Sciatic nerve (tissue), 2 donors: ENCODE results near the gene DDX28. TPM values are rescaled to one million over a fixed set of nuclear protein-coding genes. Genes with fewer than 3 reads are reported as not detected.
"Not testable (repeated sequence)": the region's sequence is repeated elsewhere in the genome, so short reads cannot be mapped to it uniquely, and the experiment has no call there.

Source experiments
- ATAC-seq: fragments of 200-7000 bp; cut with Tn5 transposase; one replicate; pipeline ENCODE4 v1.9.1; 2020; ENCODE audit warnings: mild to moderate bottlenecking, moderate library complexity
- DNase-seq: peaks from one replicate; pipeline ENCODE4 v3.0.0-alpha.2; 2020; ENCODE audit warnings: low spot score
- intact Hi-C: fragments of 100-400 bp; cut with DNase I; formaldehyde crosslinking; loops from one replicate; pipeline ENCODE4 v1.14.2; 2022
- total RNA-seq: library from RNA; stranded (reverse); fragmentation: NEBNext Ultra II Directional; extraction: Animal tissue kit (Norgen Biotek cat#: 25700); gene quantifications from one replicate; pipeline ENCODE4 v1.2.1, GENCODE V29; 2021
- donor health status: DM: no; HTN: no; CAD: no.
- donor health status: DM: no; HTN: no; CAD: no.

Gene DDX28
- total RNA-seq, 1 donor from 2014 or later = 6.3 TPM

DNA sequence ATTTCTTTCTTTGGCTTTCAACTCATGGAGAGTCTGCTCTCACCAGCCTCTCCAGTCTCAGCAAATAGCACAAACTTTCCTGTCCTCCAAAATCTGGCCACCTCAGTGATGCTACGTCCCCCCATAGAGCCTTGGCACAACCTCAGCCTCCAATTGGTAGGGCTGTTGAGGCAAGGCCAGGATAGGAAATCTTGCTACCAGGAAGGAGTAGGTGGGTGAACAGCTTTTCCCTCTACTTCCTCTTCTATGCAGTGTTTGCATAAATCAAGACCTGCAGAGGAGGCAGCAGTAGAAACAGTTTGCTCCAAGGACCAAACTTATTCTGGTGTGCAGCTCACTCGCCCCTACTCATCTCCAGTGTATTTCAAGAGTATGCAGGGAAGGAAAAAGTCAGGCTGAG is 23.0 kb downstream of the DDX28 start:
- no peak for DNase-seq
- ATAC-seq = peak; percentile 60
- intact Hi-C loops = no loop called here

DNA sequence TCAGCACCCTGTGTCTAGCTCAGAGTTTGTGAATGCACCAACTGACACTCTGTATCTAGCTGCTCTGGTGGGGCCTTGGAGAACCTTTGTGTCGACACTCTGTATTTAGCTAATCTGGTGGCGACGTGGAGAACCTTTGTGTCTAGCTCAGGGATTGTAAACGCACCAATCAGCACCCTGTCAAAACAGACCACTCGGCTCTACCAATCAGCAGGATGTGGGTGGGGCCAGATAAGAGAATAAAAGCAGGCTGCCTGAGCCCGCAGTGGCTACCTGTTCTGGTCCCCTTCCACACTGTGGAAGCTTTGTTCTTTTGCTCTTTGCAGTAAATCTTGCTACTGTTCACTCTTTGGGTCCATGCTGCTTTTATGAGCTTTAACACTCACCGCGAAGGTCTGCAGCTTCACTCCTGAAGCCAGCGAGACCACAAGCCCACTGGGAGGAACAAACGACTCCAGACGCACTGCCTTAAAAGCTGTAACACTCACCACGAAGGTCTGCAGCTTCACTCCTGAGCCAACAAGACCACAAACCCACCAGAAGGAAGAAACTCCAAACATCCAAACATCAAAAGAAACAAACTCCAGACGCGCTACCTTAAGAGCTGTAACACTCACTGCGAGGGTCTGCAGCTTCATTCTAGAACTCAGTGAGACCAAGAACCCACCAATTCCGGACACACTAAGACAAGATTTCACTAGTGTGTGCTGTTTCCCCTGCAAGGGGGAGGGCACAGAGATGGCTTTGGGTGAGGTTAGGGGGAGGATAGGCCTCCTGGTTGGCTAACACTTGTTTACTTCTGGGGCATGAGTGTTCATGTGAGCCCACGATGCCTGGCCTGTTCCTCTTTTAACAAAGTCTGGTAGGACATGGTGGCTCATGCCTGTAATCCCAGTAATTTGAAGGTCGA is 24.0 kb downstream of the DDX28 start, which contains the start of gene DPEP2:
DPEP2 (minus strand) TSS at position 706 of the 910 bp plus-strand sequence. CDS start 6,272 bp downstream, outside the sequence.
- peak; percentile 80 for ATAC-seq
- DNase-seq, intact Hi-C loops: not testable (repeated sequence)

DNA sequence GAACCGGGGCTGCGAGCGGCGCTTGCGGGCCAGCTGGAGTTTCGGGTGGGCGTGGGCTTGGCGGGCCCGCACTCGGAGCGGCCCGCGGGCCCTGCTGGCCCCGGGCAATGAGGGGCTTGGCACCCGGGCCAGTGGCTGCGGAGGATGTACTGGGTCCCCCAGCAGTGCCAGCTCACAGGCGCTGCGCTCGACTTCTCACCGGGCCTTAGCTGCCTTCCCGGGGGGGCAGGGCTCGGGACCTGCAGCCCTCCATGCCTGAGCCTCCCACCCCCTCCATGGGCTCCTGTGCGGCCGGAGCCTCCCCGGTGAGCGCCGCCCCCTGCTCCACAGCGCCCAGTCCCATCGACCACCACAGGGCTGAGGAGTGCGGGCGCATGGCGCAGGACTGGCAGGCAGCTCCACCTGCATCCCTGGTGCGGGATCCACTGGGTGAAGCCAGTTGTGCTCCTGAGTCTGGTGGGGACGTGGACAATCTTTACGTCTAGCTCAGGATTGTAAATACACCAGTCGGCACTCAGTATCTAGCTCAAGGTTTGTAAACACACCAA is 24.7 kb downstream of the DDX28 start:
- ATAC-seq, intact Hi-C loops, DNase-seq: not testable (repeated sequence)

DNA sequence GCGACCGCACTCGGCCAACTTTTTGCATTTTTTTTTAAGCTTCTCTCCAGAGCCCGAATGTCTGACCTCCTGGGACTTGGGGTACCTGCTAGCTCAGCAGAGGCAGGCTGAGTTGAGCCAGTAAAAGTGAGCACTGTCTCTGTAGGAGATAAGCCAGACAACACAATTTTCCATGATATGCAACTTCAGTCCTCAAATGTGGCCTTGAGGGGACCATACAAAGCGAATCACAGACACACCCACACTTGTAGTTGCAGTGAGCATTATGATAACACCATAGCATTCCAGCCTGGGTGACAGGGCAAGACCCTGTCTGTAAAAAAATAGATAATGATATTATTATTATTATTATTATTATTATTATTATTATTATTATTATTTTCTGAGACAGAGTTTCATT is 26.4 kb downstream of the DDX28 start:
- intact Hi-C loops = no loop called here
- no peak for ATAC-seq
- DNase-seq = no peak

DNA sequence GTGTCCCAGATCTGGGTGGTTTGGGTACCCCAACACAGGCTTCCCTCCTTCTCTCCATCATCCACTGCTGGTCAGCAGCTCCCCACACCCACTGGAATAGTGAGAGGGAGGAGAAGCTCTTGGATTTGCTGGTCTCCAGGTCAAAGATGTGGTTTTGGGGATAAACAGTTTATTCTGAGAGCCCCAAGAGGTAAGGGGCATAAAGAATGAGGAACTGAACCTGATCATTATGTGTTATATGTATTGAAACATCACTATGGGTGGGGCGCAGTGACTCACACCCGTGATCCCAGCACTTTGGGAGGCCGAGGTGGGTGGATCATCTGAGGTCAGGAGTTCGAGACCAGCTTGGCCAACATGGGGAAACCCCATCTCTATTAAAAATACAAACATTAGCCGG is 27.6 kb downstream of the DDX28 start:
- no peak for ATAC-seq
- DNase-seq = no peak
- intact Hi-C loops = no loop called here

DNA sequence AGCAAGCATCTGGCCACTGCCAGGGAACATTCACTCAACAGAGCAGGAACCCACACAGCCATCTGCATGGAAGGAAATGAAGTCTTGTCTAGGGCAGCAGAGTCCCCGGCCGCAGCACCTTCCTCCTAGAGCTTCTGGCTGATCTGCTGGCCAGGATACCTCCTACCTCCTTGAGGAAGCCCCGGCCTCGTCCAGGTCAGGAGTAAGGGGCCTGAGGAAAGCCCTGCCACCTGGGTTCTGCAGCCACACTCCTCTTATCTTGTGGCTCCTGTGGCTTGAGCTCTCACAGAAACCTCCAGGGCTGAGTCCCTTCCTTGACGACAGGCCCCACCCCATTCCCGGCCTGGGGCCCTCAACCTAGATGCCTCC is 29.0 kb downstream of the DDX28 start:
- DNase-seq, intact Hi-C loops: not testable (repeated sequence)
- peak; percentile 31 for ATAC-seq

DNA sequence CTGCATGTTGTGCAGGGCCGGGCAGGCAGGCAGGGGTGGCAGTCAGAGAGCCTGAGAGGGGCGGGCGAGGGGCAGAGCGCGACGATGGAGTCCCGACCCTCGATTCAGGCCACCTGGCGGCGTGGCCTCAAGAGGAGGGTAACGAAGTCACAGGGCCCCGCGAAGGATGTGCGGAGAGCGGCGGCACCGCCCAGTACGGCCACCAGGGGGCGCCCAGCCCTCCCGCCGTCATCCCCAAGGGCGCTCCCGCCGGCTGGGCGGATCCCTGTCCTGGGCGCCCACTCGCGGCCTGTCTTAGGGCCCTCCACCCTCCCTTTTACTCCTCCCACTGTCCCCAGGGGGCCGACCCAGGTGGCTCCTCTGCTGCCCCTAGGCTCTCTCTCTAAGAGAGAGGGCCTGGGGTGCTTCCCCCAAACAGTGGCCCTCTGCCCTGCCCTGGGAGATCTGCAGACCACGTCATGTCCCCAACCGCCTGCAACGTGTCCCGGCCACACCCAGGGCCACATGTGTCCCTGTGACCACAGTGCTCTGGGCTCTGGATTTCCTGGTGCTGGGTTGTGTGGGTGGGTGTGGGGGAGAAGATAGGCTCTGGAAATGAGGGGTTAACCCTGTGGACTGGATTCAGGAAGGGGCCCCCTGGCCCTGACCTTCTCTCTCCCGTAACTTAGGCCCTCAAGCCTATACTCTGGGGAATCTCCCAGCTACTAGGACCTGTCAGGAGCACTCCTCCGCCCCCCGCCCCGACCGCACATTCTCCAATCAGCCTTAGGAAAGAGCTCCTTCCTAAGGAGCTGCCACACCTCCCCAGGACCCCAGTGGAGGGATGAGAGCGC is 29.6 kb downstream of the DDX28 start:
- DNase-seq (peak; percentile 86), ATAC-seq (peak; percentile 93)
- intact Hi-C loops = no loop called here

DNA sequence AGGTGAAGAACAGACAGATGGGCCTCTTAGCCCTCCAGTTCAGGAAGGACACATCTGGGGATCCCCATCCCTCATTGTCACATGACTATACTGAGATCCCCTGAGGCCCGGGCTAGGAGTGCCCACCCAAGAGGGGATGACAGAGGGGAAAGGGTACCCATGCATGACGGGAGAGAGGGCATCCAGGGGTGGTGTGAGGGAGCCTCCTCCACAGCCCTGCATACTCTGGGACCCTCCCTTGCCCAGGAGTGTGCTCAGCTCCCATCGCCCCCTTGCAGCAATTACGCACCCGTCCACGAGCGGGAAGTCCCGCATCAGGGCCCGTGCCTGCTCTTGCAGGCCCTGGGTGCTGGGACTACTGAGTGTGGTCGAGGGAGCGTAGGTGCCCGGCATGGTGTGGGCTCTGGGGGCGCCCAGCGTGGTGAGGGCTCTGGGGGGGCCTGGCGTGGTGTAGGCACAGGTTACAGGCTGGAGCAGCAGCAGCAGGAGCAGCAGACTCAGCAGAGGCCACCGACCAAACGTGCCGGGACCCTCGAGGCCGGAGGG is 30.3 kb downstream of the DDX28 start:
- ATAC-seq = peak; percentile 18
- intact Hi-C loops = no loop called here
- no peak for DNase-seq

DNA sequence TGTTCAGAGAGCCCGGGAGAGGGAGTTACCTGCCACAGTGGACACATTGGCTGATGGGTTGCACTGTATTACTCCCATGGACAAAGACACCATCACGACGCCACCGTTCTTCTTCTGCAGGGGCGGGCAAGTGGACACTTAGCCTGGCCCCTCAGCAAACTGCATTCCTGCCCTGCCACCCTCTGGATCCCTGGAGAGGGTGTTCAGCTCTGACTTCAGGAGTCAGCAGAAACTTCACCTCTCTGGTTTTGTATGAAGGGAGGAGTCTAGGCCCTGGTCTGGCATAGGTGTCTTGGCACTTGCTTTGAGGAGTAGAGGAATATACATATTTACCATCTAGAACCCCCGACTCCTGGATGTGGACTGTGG is 33.0 kb downstream of the DDX28 start:
- intact Hi-C loops = no loop called here
- DNase-seq (no peak), ATAC-seq (no peak)

DNA sequence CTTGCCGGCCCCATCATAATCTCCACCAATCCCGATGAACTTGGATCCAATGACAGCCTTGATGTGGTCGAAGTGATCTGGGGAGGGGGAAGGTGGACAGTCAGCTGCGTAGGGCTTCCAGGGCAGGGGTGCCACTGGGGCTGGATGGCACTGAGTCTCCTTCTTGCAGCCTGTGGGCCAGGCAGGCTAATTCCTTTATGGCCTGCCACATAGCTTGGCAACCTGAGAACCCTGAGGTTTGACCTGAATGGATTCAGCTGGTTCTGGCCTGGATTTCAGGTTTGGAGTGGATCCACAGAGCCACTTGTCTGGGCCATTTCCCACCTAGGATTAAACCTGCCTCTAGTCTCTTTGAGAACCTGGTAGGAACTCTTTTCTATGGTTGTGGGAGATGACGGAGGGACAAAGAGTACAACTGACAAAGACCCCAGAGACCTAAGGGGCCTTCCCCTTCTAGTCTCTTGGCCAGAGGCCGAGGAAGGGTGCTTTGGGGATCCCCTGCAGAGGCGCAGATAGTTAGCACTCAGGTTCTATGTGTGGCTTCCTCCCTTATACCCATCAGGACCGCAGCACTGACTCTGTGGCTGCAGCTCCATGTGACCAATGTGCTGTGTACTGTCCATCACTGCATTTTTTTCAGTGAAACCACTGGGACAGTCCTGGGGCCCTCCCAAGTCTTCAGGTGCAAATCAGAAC is 33.6 kb downstream of the DDX28 start:
- DNase-seq (no peak), ATAC-seq (no peak)
- intact Hi-C loops = no loop called here

DNA sequence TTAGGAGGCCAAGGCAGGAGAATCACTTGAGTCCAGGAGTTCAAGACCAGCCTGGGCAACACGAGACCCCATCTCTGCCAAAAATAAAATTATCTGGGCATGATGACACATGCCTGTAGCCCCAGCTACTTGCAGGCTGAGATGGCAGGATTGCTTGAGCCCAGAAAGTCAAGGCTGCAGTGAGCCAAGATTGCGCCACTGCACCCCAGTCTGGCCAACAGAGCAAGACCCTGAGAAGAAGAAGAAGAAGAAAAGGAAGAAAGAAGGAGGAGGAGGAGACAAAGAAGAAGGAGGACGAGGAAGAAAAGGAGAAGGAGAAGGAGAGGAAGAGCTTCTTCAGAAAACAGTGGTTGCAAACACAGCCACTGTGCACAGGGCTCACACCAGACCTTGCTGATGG is 34.4 kb downstream of the DDX28 start:
- DNase-seq (no peak), ATAC-seq (no peak)
- intact Hi-C loops = no loop called here

DNA sequence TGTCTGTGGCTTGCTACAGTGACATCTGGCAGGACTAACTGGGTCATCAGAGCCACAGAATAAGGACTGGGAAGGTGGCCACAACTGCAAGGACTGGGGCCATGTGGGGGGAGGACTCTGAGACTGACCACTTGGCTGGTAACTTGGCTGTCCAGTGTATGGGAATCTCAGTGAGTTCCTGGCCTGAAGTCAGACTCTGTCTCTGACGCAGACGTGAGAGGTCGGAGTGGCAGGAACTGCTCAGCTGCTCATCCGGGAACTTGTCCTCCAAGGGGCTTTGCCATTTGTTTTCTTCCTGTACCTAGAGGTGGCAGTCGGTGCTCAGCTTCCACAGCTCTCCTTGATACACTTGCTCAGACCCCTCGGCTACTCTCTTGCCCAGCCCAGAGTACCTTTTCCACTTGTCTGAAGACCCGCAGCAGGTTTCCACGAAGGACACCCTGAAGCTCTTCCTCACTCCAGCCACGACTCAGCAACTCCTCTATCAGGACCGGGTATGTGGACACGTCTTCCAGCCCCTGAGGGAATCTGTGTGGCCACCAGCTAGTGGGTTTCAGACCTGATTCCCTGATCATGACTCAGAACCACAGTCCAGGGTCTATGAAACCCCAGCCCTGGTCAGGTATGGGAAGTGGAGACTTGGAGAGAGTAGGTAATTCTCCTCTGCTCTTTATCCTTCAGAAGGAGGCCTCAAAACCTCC is 35.4 kb downstream of the DDX28 start:
- DNase-seq (no peak), ATAC-seq (no peak)
- intact Hi-C loops = no loop called here

DNA sequence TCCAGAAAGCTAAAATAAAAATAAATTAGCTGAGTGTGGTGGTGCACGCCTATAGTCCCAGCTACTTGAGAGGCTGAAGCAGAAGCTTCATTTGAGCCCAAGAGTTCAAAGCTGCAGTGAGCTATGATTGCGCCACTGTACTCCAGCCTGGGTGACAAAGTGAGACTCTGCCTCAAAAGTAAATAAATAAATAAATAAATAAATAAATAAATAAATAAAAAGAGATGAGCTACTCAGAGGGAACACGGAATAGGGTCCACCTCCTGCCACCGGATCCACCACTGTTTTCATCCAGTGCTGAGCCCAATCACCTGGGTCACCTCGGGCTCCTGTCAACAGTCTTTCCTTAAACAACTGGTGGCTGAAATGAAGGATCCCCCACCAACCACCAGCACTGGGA is 36.1 kb downstream of the DDX28 start:
- DNase-seq (no peak), ATAC-seq (no peak)
- intact Hi-C loops = no loop called here

DNA sequence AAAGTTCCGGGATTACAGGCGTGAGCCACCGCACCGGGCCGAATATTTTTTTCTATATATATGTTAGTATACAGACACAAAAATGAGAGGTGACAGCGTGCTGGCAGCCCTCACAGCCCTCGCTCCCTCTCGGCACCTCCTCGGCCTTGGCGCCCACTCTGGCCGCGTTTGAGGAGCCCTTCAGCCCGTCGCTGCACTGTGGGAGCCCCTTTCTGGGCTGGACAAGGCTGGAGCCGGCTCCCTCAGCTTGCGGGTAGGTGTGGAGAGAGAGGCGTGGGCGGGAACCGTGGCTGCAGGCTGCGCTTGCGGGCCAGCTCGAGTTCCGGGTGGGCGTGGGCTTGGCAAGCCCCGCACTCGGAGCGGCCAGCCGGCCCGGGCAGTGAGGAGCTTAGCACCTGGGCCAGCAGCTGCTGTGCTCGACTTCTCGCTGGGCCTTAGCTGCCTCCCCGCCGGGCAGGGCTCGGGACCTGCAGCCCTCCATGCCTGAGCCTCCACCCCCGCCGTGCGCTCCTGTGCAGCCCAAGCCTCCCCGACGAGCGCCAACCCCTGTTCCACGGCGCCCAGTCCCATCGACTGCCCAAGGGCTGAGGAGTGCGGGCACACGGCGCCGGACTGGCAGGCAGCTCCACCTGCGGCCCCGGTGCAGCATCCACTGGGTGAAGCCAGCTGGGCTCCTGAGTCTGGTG is 40.9 kb downstream of the DDX28 start:
- ATAC-seq (no peak), DNase-seq (no peak)
- intact Hi-C loops = no loop called here

DNA sequence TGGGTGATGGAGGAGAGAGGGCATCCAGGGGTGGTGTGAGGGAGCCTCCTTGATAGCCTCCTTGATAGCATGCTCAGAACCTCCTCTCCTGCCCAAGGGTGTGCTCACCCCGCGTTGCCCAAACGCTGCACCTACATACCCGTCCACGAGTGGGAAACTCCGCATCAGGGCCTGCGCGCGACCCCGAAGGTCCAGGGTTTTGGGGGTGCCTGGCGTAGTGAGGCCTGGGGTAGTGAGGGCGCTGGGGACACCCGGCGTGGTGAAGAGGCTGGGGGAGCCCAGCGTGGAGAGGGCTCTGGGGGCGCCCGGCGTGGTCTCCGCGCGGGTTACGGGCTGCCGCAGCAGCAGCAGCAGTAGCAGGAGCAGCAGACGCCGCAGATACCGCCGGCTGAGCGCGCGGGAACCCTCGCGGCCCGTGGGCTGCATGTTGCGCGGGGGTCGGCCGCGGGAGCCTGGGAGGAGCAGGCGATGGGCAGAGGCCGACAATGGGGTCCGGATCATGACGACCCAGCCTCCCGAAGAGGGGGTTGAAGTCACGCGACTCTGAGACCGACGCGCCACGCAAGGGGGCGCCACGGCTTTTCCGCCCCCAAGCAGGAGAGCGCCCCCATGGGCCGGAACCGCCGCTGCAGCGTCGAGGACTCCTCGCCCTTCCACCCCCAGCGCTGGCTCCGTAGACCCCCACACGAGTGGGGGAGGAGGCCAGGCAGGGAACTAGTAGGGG is 42.9 kb downstream of the DDX28 start, which contains the start of gene DPEP3:
DPEP3 (minus strand) TSS at position 545 of the 724 bp plus-strand sequence; CDS start at position 426, 119 bp downstream.
- DNase-seq = no peak
- no peak for ATAC-seq
- intact Hi-C loops = no loop called here

DNA sequence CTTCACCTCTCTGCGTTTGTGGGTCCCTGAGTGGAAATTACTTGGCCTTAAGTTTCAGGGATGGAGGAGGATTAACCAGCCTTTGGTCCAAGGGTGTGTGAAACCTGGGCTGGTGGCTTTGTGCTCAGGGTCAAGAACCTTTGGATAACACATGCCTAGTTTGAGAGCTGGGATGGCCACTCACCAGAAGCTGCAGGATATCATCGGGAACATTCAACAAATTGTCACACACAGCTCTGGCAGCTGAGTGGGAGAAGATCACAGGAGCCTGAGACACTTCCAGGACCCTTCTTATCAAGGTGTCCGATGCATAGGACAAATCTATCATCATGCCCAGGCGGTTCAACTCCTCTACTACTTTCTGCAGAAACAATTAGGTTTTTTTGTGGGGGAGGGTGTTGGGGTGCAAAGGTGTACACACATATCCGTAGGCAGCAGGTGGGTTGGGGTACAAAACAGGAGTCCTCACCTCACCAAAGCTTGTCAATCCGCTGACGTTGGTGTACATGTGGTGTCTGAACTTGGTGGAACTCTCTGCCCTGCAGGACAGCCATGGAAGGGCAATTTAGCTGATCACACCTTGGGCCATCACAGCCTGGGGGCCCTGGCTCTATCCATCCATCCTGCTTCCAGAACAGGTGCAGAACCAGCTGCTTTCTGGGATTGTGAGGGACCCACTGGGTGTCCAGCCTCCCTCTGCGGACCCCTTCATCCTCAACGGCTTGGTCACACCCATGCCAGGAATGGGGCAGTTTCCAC is 45.4 kb downstream of the DDX28 start:
- intact Hi-C loops = no loop called here
- no peak for DNase-seq
- ATAC-seq = no peak
